OCI-LY7 (cell line): Measurements from ENCODE around the gene CD6.

Experiments used
- CTCF ChIP-seq: fragments of 200-600 bp; sonication (generic); conservative IDR thresholded peaks from 2 replicates; pipeline ENCODE4 v1.5.1; 2014; ENCODE audit warnings: mild to moderate bottlenecking, antibody characterized with exemption, low read length, moderate library complexity, mixed read lengths
- EZH2phosphoT487 ChIP-seq: fragments of 200-600 bp; sonication (generic); IDR thresholded peaks from 2 replicates; pipeline ENCODE4 v1.6.1; 2018; ENCODE audit warnings: low read depth, borderline replicate concordance, mild to moderate bottlenecking, mixed run types, antibody characterized with exemption, low read length, moderate library complexity, mixed read lengths

- TF ChIP-seq CTCF (peak; percentile 36; the same call in 1 of the 2 replicates), EZH2phosphoT487 (no peak)
Measured at GRCh38 chr11:60925868-60926267, 45.6 kb upstream of the CD6 start.
